B cell (primary cell): ENCODE data around the gene TPP2. TPM values are rescaled to one million over a fixed set of nuclear protein-coding genes. Genes with fewer than 3 reads are reported as not detected.
A peak's percentile ranks its signal among the peaks of the same experiment; 100 is the strongest.

Source experiments
- ATAC-seq: fragments of 200-7000 bp; cut with Tn5 transposase; one replicate; pipeline ENCODE4 v1.10.0; 2021; ENCODE audit warnings: low read depth, mild to moderate bottlenecking, moderate number of reproducible peaks, moderate library complexity
- CTCF ChIA-PET: fragments of 350-600 bp; sonication (Branson Sonifier 250); formaldehyde crosslinking; loops from one replicate; lab custom pipeline; 2021; ENCODE audit warnings: antibody characterized with exemption, inconsistent platforms; lab: Charles Lee
- POLR2A ChIA-PET: fragments of 350-600 bp; sonication (Branson Sonifier 250); formaldehyde crosslinking; loops from one replicate; lab custom pipeline; 2021; ENCODE audit warnings: antibody characterized with exemption; lab: Charles Lee
- DNase-seq: peaks from one replicate; pipeline ENCODE4 v3.0.0; 2013
- H2AFZ ChIP-seq: 2 replicates; pipeline ENCODE4 v1.6.1; 2012; ENCODE audit warnings: mild to moderate bottlenecking, low read depth, low read length; ENCODE audit not compliant: insufficient read depth, poor library complexity, severe bottlenecking
- H3K27ac ChIP-seq, 2 donors: 1 replicate in 1 of 2; 2 replicates in 1 of 2; pipeline ENCODE4 v1.5.1; 2012 to 2013; ENCODE audit warnings: low read length in 2 of 2, mild to moderate bottlenecking in 2 of 2, moderate library complexity in 1 of 2
- H3K27me3 ChIP-seq, 4 experiments: fragments of 200-600 bp in 1 of 4; sonication (generic) in 1 of 4; replicated peaks in 1 of 4; 1 replicate in 2 of 4; 2 replicates in 2 of 4; pipeline versions ENCODE4 v1.6.1 to v1.7.0; 2013 to 2016; ENCODE audit warnings: low read length in 3 of 4, mild to moderate bottlenecking in 2 of 4, mixed read lengths in 1 of 4, moderate library complexity in 1 of 4; ENCODE audit not compliant: insufficient read depth in 4 of 4, control insufficient read depth in 3 of 4; ENCODE audit errors: control extremely low read depth in 1 of 4
- H3K36me3 ChIP-seq, 2 experiments: replicated peaks in 1 of 2; 1 replicate in 1 of 2; 2 replicates in 1 of 2; pipeline versions ENCODE4 v1.6.1 to v1.7.1; 2013; ENCODE audit warnings: low read length in 1 of 2; ENCODE audit not compliant: insufficient read depth in 2 of 2, control insufficient read depth in 1 of 2; ENCODE audit errors: control extremely low read depth in 1 of 2, extremely low read depth in 1 of 2
- H3K4me1 ChIP-seq, 2 donors: fragments of 200-600 bp in 1 of 2; sonication (generic) in 1 of 2; 1 replicate in 1 of 2; 2 replicates in 1 of 2; pipeline versions ENCODE4 v1.5.1 to v1.6.1; 2013 to 2017; ENCODE audit warnings: low read length in 2 of 2; ENCODE audit not compliant: control insufficient read depth in 2 of 2, insufficient read depth in 2 of 2
- H3K4me2 ChIP-seq: replicated peaks from 2 replicates; pipeline ENCODE3; 2012; ENCODE audit warnings: mild to moderate bottlenecking, low read depth, low read length; ENCODE audit not compliant: poor library complexity, severe bottlenecking
- H3K4me3 ChIP-seq, 5 experiments: fragments of 200-600 bp in 1 of 5; sonication (generic) in 1 of 5; 1 replicate in 3 of 5; 2 replicates in 2 of 5; pipeline versions ENCODE4 v1.5.1 to v1.7.0; 2011 to 2016; ENCODE audit warnings: low read length in 4 of 5, mild to moderate bottlenecking in 4 of 5, low read depth in 2 of 5, control low read depth in 1 of 5, moderate library complexity in 1 of 5; ENCODE audit not compliant: insufficient read depth in 1 of 5; ENCODE audit errors: control extremely low read depth in 1 of 5, extremely low read depth in 1 of 5
- H3K79me2 ChIP-seq: fragments of 200-600 bp; sonication (generic); one replicate; pipeline ENCODE4 v1.6.0; 2016; ENCODE audit warnings: low read length; ENCODE audit not compliant: control insufficient read depth, insufficient read depth
- H3K9ac ChIP-seq: fragments of 200-600 bp; sonication (generic); 2 replicates; pipeline ENCODE4 v1.6.1; 2017; ENCODE audit warnings: mild to moderate bottlenecking, low read length, moderate library complexity
- H3K9me3 ChIP-seq, 3 donors: one replicate each; pipeline versions ENCODE4 v1.6.1 to v1.7.1; 2013; ENCODE audit warnings: low read length in 2 of 3; ENCODE audit not compliant: control insufficient read depth in 2 of 3, insufficient read depth in 1 of 3; ENCODE audit errors: control extremely low read depth in 1 of 3
- H4K20me1 ChIP-seq: 2 replicates; pipeline ENCODE4 v1.6.0; 2012; ENCODE audit warnings: mild to moderate bottlenecking, low read length; ENCODE audit not compliant: insufficient read depth, control insufficient read depth, poor library complexity, severe bottlenecking
- H3K27ac Mint-ChIP-seq: one replicate; pipeline ENCODE4 v1.8.0; 2021; ENCODE audit warnings: mixed read lengths
- H3K27me3 Mint-ChIP-seq: one replicate; pipeline ENCODE4 v1.8.0; 2021; ENCODE audit warnings: mixed read lengths
- H3K4me1 Mint-ChIP-seq: one replicate; pipeline ENCODE4 v1.8.0; 2021; ENCODE audit warnings: mixed read lengths
- H3K4me3 Mint-ChIP-seq: one replicate; pipeline ENCODE4 v1.8.0; 2021; ENCODE audit warnings: mixed read lengths
- H3K9me3 Mint-ChIP-seq: one replicate; pipeline ENCODE4 v1.8.0; 2022; ENCODE audit warnings: mixed read lengths; ENCODE audit not compliant: insufficient read depth
- EZH2 ChIP-seq: IDR thresholded peaks from 2 replicates; pipeline ENCODE4 v1.6.1; 2012; ENCODE audit warnings: borderline replicate concordance, low read depth, mild to moderate bottlenecking, moderate library complexity, low read length; ENCODE audit not compliant: insufficient read depth, poor library complexity, severe bottlenecking
- WGBS: methylation state at CpG from one replicate; pipeline ENCODE4 v1.1.5; 2013; ENCODE audit warnings: missing lambda C conversion rate; ENCODE audit not compliant: insufficient coverage; 5-methylcytosine and 5-hydroxymethylcytosine counted together
- intact Hi-C: fragments of 100-400 bp; cut with micrococcal nuclease; formaldehyde crosslinking; loops from one replicate; pipeline ENCODE4 v1.10.0; 2022
- polyA plus RNA-seq: library from polyadenylated mRNA; depleted of rRNA; stranded (reverse); fragments of >200 nt; gene quantifications from 2 replicates; pipeline ENCODE4 v1.2.3, GENCODE V29; 2012
- total RNA-seq, 2 donors: library from RNA; stranded (reverse); fragments of 120-200 nt in 1 of 2; gene quantifications; 1 replicate in 1 of 2; 2 replicates in 1 of 2; pipeline versions ENCODE4 v1.2.3 to v1.2.4, GENCODE V29; 2013 to 2022
- TF ChIP-seq, protein P1 (sequence below): fragments of 200-600 bp; IDR thresholded peaks from one replicate; pipeline ENCODE4 v1.8.0; 2022; ENCODE audit warnings: antibody characterized with exemption, mild to moderate bottlenecking

The TPP2 gene
- total and polyA plus RNA-seq, 2 donors (not counting 1 experiment from before 2014, with no cell fraction given): 22.1 to 51.1 TPM

DNA sequence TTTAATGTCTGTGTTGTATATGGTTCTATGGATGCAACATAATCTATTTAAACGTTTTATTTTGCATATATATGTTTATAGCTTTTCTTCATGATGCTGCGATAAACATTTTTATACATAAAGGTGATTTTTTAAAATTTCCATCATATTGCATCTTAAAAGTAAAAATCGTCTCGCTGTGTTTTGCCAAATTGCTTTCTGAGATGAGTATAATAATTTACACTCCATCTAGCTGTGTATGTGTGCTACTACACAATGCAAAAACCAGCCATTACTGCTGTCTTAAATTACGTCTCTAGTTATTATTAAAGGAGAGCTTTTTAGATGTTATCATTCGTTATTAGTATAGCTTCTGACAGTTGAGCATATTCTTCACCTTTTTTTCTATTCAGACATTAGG is 60.8 kb downstream of the TPP2 start:
- Mint-ChIP-seq H3K27ac (no peak overlapping the region), H3K9me3 (no peaks in the 10 kb centered on the region), H3K27me3 (no peaks in the 10 kb centered on the region), H3K4me1 (no peaks in the 10 kb centered on the region), H3K4me3 (no peak overlapping the region)
- no peaks in the 10 kb centered on the region for H3K4me1 ChIP-seq
- H3K9ac ChIP-seq: no peak overlapping the region
- WGBS: no CpG with 5 or more reads among the region's 6 CpGs
- no peak overlapping the region for H2AFZ ChIP-seq
- peaks cover 1 to 51% of the 10 kb centered on the region in 2 experiments for H3K36me3 ChIP-seq
- no peak for DNase-seq
- no peak for TF ChIP-seq EZH2
- TF ChIP-seq, protein P1, sequence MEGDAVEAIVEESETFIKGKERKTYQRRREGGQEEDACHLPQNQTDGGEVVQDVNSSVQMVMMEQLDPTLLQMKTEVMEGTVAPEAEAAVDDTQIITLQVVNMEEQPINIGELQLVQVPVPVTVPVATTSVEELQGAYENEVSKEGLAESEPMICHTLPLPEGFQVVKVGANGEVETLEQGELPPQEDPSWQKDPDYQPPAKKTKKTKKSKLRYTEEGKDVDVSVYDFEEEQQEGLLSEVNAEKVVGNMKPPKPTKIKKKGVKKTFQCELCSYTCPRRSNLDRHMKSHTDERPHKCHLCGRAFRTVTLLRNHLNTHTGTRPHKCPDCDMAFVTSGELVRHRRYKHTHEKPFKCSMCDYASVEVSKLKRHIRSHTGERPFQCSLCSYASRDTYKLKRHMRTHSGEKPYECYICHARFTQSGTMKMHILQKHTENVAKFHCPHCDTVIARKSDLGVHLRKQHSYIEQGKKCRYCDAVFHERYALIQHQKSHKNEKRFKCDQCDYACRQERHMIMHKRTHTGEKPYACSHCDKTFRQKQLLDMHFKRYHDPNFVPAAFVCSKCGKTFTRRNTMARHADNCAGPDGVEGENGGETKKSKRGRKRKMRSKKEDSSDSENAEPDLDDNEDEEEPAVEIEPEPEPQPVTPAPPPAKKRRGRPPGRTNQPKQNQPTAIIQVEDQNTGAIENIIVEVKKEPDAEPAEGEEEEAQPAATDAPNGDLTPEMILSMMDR: peak; percentile 49
- no peak overlapping the region for H3K4me3 ChIP-seq
- no peak overlapping the region for H3K27ac ChIP-seq
- no peak overlapping the region for H3K4me2 ChIP-seq
- H4K20me1 ChIP-seq: no peaks in the 10 kb centered on the region
- no peak for ATAC-seq
- intact Hi-C loops: loop anchor here (1.0 kb wide), 1 partner anchor 77 kb away; no protein-coding TSS in a partner anchor
- ChIA-PET POLR2A (interaction anchor here (0.6 kb wide), 1 partner anchor 9 kb away, joined by 5 read pairs; no protein-coding TSS in a partner anchor), CTCF (interaction anchor here (1.1 kb wide), 1 partner anchor 76 kb away, joined by 5 read pairs; no protein-coding TSS in a partner anchor)
- no peaks in the 10 kb centered on the region for H3K27me3 ChIP-seq
- peaks cover 0 to 3% (median 1%) of the 10 kb centered on the region in 3 donors for H3K9me3 ChIP-seq
- no peaks in the 10 kb centered on the region for H3K79me2 ChIP-seq

DNA sequence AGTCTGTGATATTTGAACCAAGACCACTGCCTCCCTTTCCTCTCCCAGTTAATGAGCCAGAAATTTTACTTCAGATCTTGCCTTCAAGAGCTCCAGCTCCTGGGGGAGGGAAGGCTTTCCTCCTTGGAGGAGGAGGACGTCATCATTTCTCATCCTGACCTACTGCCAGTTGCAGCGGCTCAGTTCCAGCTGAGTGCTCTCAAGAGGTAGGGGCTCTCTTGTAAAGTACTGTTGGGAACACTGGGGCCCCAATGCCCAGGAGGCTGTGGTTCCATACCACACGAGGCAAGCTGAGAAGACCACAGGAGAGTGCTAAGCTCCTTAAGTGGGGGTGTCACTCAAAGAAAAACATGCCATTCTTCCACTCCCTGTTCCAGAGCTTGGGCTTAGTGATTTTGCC is 61.9 kb downstream of the TPP2 start:
- H3K9me3 Mint-ChIP-seq: no peaks in the 10 kb centered on the region
- Histone ChIP-seq H3K4me2 (no peak overlapping the region), H3K36me3 (peaks cover 1 to 50% of the 10 kb centered on the region in 2 experiments), H2AFZ (no peak overlapping the region), H3K9me3 (peaks cover 0 to 3% (median 1%) of the 10 kb centered on the region in 3 donors), H3K4me3 (no peak overlapping the region), H3K4me1 (no peaks in the 10 kb centered on the region), H3K27ac (no peak overlapping the region), H3K9ac (no peak overlapping the region), H4K20me1 (no peaks in the 10 kb centered on the region), H3K79me2 (no peaks in the 10 kb centered on the region), H3K27me3 (no peaks in the 10 kb centered on the region)
- H3K27ac Mint-ChIP-seq: no peak overlapping the region
- CTCF ChIA-PET: no interaction called here
- WGBS: no CpG with 5 or more reads among the region's 3 CpGs
- H3K27me3 Mint-ChIP-seq: no peaks in the 10 kb centered on the region
- no peaks in the 10 kb centered on the region for H3K4me1 Mint-ChIP-seq
- no peak for ATAC-seq
- no peak overlapping the region for H3K4me3 Mint-ChIP-seq
- intact Hi-C loops: loop anchor here (1.0 kb wide), 1 partner anchor 78 kb away; no protein-coding TSS in a partner anchor
- POLR2A ChIA-PET: no interaction called here
- no peak for TF ChIP-seq EZH2
- TF ChIP-seq, protein P1: no peak
- DNase-seq: no peak
